Measurements from ENCODE around the gene LLGL2. TPM values are rescaled to one million over a fixed set of nuclear protein-coding genes. Genes with fewer than 3 reads are reported as not detected.

LLGL2 gene
- total RNA-seq, 1 donor from 2014 or later = 16.6 TPM

DNA sequence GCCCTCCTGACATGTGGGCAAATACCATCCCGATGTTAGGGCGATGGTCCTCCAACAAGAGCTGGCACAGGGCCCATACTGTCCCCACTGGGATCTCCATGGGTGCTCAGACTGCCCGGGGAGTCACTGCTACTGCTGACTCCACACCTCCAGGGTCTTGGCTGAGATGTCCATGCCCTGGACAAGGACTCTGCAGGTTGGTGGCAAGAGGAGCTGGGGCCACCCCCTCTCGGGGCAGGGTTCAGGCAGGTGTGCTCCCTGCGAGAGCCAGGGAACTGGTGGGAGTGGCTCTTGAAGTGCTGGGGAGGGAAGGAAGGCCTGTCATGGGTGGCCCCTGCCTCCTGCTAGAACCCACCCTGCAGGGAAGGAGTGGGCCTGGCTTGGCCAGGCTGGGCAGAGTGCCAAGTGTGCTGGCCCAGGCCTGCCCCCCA lies 16.6 kb upstream of the LLGL2 start:
- Histone ChIP-seq H3K9ac (no peak overlapping the region), H3F3A (ENCODE audit: low read depth) (no peaks in the 10 kb centered on the region), H3K27me3 (no peaks in the 10 kb centered on the region), H3K9me3 (ENCODE audit: low read depth) (no peaks in the 10 kb centered on the region), H4K20me1 (ENCODE audit: low read depth) (peaks cover 18% of the 10 kb centered on the region), H3K4me1 (no peaks in the 10 kb centered on the region), H2AFZ (replicated peaks) (no peak overlapping the region), H3K27ac (no peak overlapping the region), H3K4me3 (no peak overlapping the region), H3K79me2 (ENCODE audit: low read depth) (peaks cover 8% of the 10 kb centered on the region), H3K36me3 (no peaks in the 10 kb centered on the region), H3K4me2 (no peak overlapping the region)
- H3K27me3 Mint-ChIP-seq (ENCODE audit: insufficient read depth, low read depth) = peaks cover 5% of the 10 kb centered on the region
- H3K27ac Mint-ChIP-seq = no peak overlapping the region
- no peak overlapping the region for H3K4me3 Mint-ChIP-seq
- H3K4me1 Mint-ChIP-seq = peaks cover 17% of the 10 kb centered on the region
- H3K9me3 Mint-ChIP-seq = no peaks in the 10 kb centered on the region
- DNase-seq (ENCODE audit: low spot score) = no peak
- H3K36me3 Mint-ChIP-seq = peaks cover 8% of the 10 kb centered on the region
- TF ChIP-seq CTCF (IDR thresholded peaks at IDR 0.05) (no peak), EZH2 (IDR thresholded peaks at IDR 0.05) (no peak), EZH2phosphoT487 (IDR thresholded peaks at IDR 0.05) (no peak)

- H2AFZ ChIP-seq (replicated peaks) = no peak overlapping the region
- peaks cover 25% of the 10 kb centered on the region for H4K20me1 ChIP-seq (ENCODE audit: low read depth)
- H3K4me1 ChIP-seq = no peaks in the 10 kb centered on the region
- H3K36me3 Mint-ChIP-seq = peaks cover 8% of the 10 kb centered on the region
- H3K9me3 Mint-ChIP-seq = no peaks in the 10 kb centered on the region
- DNase-seq (ENCODE audit: low spot score) = no peak
- peaks cover 5% of the 10 kb centered on the region for H3K27me3 Mint-ChIP-seq (ENCODE audit: insufficient read depth, low read depth)
- peak overlapping the region; percentile 86 for H3K27ac Mint-ChIP-seq
- no peaks in the 10 kb centered on the region for H3K27me3 ChIP-seq
- no peak overlapping the region for H3K4me3 Mint-ChIP-seq
- no peak for TF ChIP-seq EZH2 (IDR thresholded peaks at IDR 0.05)
- TF ChIP-seq EZH2phosphoT487 (IDR thresholded peaks at IDR 0.05) = no peak
- no peak for TF ChIP-seq CTCF (IDR thresholded peaks at IDR 0.05)
- peaks cover 20% of the 10 kb centered on the region for H3K4me1 Mint-ChIP-seq
- H3K9ac ChIP-seq = no peak overlapping the region
- H3F3A ChIP-seq (ENCODE audit: low read depth) = no peaks in the 10 kb centered on the region
- no peak overlapping the region for H3K27ac ChIP-seq
- no peaks in the 10 kb centered on the region for H3K36me3 ChIP-seq
- no peak overlapping the region for H3K4me2 ChIP-seq
- peaks cover 15% of the 10 kb centered on the region for H3K79me2 ChIP-seq (ENCODE audit: low read depth)
- no peaks in the 10 kb centered on the region for H3K9me3 ChIP-seq (ENCODE audit: low read depth)
- H3K4me3 ChIP-seq = no peak overlapping the region
Measured at GRCh38 chr17:75509528-75510258, 15.8 kb upstream of the LLGL2 start.

DNA sequence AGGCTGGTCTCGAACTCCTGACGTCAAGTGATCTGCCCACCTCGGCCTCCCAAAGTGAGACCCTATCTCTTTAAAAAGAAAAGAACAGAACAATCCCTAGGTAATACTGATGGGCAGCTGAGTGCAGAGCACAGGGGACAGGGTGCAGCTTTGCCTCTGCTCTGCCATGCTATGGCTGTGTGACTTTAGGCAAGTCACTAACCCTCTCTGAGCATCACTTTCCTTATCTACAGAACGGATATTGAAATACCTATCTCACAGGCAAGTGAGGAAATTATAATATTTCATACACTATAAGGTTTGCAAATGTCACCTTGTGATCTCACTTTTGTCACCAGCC lies 14.3 kb upstream of the LLGL2 start:
- no peak overlapping the region for H3K4me3 ChIP-seq
- no peak for DNase-seq (ENCODE audit: low spot score)
- H3K27me3 ChIP-seq = no peaks in the 10 kb centered on the region
- H3K27ac Mint-ChIP-seq = no peak overlapping the region
- H3F3A ChIP-seq (ENCODE audit: low read depth) = no peaks in the 10 kb centered on the region
- H4K20me1 ChIP-seq (ENCODE audit: low read depth) = peaks cover 26% of the 10 kb centered on the region
- no peaks in the 10 kb centered on the region for H3K9me3 ChIP-seq (ENCODE audit: low read depth)
- H2AFZ ChIP-seq (replicated peaks) = no peak overlapping the region
- peaks cover 5% of the 10 kb centered on the region for H3K27me3 Mint-ChIP-seq (ENCODE audit: insufficient read depth, low read depth)
- H3K9me3 Mint-ChIP-seq = no peaks in the 10 kb centered on the region
- peaks cover 18% of the 10 kb centered on the region for H3K79me2 ChIP-seq (ENCODE audit: low read depth)
- H3K36me3 Mint-ChIP-seq = peaks cover 2% of the 10 kb centered on the region
- no peak overlapping the region for H3K9ac ChIP-seq
- H3K4me1 ChIP-seq = no peaks in the 10 kb centered on the region
- H3K36me3 ChIP-seq = no peaks in the 10 kb centered on the region
- H3K4me3 Mint-ChIP-seq = no peak overlapping the region
- H3K4me2 ChIP-seq = no peak overlapping the region
- H3K27ac ChIP-seq = no peak overlapping the region
- peaks cover 20% of the 10 kb centered on the region for H3K4me1 Mint-ChIP-seq
- TF ChIP-seq EZH2 (IDR thresholded peaks at IDR 0.05) (no peak), CTCF (IDR thresholded peaks at IDR 0.05) (no peak), EZH2phosphoT487 (IDR thresholded peaks at IDR 0.05) (no peak)

All from neural progenitor cell (in vitro differentiated cells).